WTC11 (cell line): ENCODE data around the gene SRSF10. TPM values are rescaled to one million over a fixed set of nuclear protein-coding genes. Genes with fewer than 3 reads are reported as not detected.
A peak's percentile ranks its signal among the peaks of the same experiment; 100 is the strongest.

Experiments used
- ATAC-seq: fragments of 200-7000 bp; cut with Tn5 transposase; 2 replicates; pipeline ENCODE4 v1.10.0; 2021; ENCODE audit warnings: mild to moderate bottlenecking, moderate library complexity
- CTCF ChIA-PET: fragments of 300-600 bp; sonication (Branson Sonifier 250); formaldehyde crosslinking; loops from one replicate; lab custom pipeline; 2021; ENCODE audit warnings: antibody characterized with exemption; lab: Charles Lee
- POLR2A ChIA-PET: fragments of 350-600 bp; sonication (Branson Sonifier 250); formaldehyde crosslinking; loops from one replicate; lab custom pipeline; 2021; ENCODE audit warnings: antibody characterized with exemption; lab: Charles Lee
- DNase-seq: peaks from one replicate; pipeline ENCODE4 v3.0.0; 2021; ENCODE audit warnings: low spot score
- H3K27ac Mint-ChIP-seq: 2 replicates; pipeline ENCODE4 v1.8.0; 2021; ENCODE audit warnings: mixed read lengths
- H3K27me3 Mint-ChIP-seq: 2 replicates; pipeline ENCODE4 v1.8.0; 2021; ENCODE audit warnings: low read depth, mild to moderate bottlenecking, moderate library complexity, mixed read lengths
- H3K36me3 Mint-ChIP-seq: 2 replicates; pipeline ENCODE4 v1.8.0; 2021; ENCODE audit warnings: mixed read lengths
- H3K4me1 Mint-ChIP-seq: 2 replicates; pipeline ENCODE4 v1.8.0; 2022; ENCODE audit warnings: mixed read lengths
- H3K4me3 Mint-ChIP-seq: 2 replicates; pipeline ENCODE4 v1.8.0; 2021; ENCODE audit warnings: mild to moderate bottlenecking, moderate library complexity, mixed read lengths
- H3K9me3 Mint-ChIP-seq: 2 replicates; pipeline ENCODE4 v1.8.0; 2021; ENCODE audit warnings: mixed read lengths
- ELF4 ChIP-seq: sonication (generic); formaldehyde crosslinking; IDR thresholded peaks from 2 replicates; pipeline ENCODE4 v1.8.1; 2022; ENCODE audit warnings: low read depth, mild to moderate bottlenecking, moderate library complexity, missing genetic modification reagents
- EMX1 ChIP-seq: fragments of 250-450 bp; sonication (Bioruptor Pico); IDR thresholded peaks from 2 replicates; pipeline ENCODE4 v1.8.0; 2021; ENCODE audit warnings: mild to moderate bottlenecking
- FOXP1 ChIP-seq: sonication (generic); formaldehyde crosslinking; IDR thresholded peaks from 2 replicates; pipeline ENCODE4 v1.8.0; 2022; ENCODE audit warnings: missing genetic modification reagents, mild to moderate bottlenecking, moderate library complexity, borderline replicate concordance
- JUN ChIP-seq: sonication (generic); formaldehyde crosslinking; IDR thresholded peaks from 2 replicates; pipeline ENCODE4 v1.8.0; 2023; ENCODE audit warnings: mild to moderate bottlenecking, missing genetic modification reagents
- KAT7 ChIP-seq: sonication (generic); formaldehyde crosslinking; IDR thresholded peaks from 2 replicates; pipeline ENCODE4 v1.8.1; 2023; ENCODE audit warnings: missing genetic modification reagents, mild to moderate bottlenecking, borderline replicate concordance
- SP1 ChIP-seq: sonication (generic); formaldehyde crosslinking; conservative IDR thresholded peaks from 2 replicates; pipeline ENCODE4 v1.8.1; 2022; ENCODE audit warnings: missing genetic modification reagents
- ZBTB43 ChIP-seq: sonication (generic); formaldehyde crosslinking; IDR thresholded peaks from 2 replicates; pipeline ENCODE4 v1.8.1; 2023; ENCODE audit warnings: mild to moderate bottlenecking, missing genetic modification reagents
- ZNF532 ChIP-seq: fragments of 250-450 bp; sonication (Bioruptor Pico); IDR thresholded peaks from 2 replicates; pipeline ENCODE4 v1.9.0; 2021; ENCODE audit warnings: mild to moderate bottlenecking, borderline replicate concordance
- total RNA-seq: library from RNA; stranded (reverse); gene quantifications from 3 replicates; pipeline ENCODE4 v1.2.3, GENCODE V29; 2021
- TF ChIP-seq, protein P1 (sequence below): sonication (generic); formaldehyde crosslinking; IDR thresholded peaks from 2 replicates; pipeline ENCODE4 v1.8.0; 2023; ENCODE audit warnings: missing genetic modification reagents, mild to moderate bottlenecking, borderline replicate concordance
- TF ChIP-seq, protein P2 (sequence below): sonication (generic); formaldehyde crosslinking; conservative IDR thresholded peaks from 2 replicates; pipeline ENCODE4 v1.8.1; 2022; ENCODE audit warnings: mild to moderate bottlenecking, missing genetic modification reagents
- TF ChIP-seq, protein P3 (sequence below): fragments of 250-450 bp; sonication (Bioruptor Pico); IDR thresholded peaks from 2 replicates; pipeline ENCODE4 v1.8.0; 2021; ENCODE audit warnings: mild to moderate bottlenecking
- TF ChIP-seq, protein P4 (sequence below): fragments of 250-450 bp; sonication (Bioruptor Pico); conservative IDR thresholded peaks from 2 replicates; pipeline ENCODE4 v1.9.0; 2021; ENCODE audit warnings: mild to moderate bottlenecking
- TF ChIP-seq, protein P5 (sequence below): sonication (generic); formaldehyde crosslinking; IDR thresholded peaks from 2 replicates; pipeline ENCODE4 v1.8.0; 2023; ENCODE audit warnings: missing genetic modification reagents

Gene SRSF10
- total RNA-seq, 1 experiment from 2014 or later = 163 TPM

DNA sequence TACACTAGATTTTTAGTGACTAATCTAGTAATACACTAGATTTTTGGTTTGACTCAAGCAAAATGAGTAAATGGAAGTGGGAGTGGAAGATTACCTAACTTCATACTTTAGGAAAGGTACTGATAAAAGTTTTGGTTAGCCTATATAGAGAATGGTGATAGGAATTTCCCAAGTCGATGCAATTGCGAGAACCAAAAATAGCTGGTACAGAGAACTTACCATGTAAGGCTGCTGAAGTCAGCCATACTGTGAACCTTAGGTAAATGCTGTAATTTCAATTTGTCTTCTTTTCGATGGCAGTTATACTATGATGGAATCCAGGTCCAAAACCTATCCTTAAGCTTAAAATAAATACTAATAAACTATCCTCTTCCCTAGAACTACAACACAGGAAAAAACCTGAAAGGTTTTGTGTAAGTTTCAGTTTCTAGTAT, 15.9 kb downstream of the SRSF10 start (continued):
- no peak for TF ChIP-seq SP1
- TF ChIP-seq, protein P1, sequence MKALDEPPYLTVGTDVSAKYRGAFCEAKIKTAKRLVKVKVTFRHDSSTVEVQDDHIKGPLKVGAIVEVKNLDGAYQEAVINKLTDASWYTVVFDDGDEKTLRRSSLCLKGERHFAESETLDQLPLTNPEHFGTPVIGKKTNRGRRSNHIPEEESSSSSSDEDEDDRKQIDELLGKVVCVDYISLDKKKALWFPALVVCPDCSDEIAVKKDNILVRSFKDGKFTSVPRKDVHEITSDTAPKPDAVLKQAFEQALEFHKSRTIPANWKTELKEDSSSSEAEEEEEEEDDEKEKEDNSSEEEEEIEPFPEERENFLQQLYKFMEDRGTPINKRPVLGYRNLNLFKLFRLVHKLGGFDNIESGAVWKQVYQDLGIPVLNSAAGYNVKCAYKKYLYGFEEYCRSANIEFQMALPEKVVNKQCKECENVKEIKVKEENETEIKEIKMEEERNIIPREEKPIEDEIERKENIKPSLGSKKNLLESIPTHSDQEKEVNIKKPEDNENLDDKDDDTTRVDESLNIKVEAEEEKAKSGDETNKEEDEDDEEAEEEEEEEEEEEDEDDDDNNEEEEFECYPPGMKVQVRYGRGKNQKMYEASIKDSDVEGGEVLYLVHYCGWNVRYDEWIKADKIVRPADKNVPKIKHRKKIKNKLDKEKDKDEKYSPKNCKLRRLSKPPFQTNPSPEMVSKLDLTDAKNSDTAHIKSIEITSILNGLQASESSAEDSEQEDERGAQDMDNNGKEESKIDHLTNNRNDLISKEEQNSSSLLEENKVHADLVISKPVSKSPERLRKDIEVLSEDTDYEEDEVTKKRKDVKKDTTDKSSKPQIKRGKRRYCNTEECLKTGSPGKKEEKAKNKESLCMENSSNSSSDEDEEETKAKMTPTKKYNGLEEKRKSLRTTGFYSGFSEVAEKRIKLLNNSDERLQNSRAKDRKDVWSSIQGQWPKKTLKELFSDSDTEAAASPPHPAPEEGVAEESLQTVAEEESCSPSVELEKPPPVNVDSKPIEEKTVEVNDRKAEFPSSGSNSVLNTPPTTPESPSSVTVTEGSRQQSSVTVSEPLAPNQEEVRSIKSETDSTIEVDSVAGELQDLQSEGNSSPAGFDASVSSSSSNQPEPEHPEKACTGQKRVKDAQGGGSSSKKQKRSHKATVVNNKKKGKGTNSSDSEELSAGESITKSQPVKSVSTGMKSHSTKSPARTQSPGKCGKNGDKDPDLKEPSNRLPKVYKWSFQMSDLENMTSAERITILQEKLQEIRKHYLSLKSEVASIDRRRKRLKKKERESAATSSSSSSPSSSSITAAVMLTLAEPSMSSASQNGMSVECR (CRISPR knock-in tag) = no peak
- TF ChIP-seq FOXP1 (CRISPR knock-in tag) = no peak
- no peak for TF ChIP-seq ELF4 (CRISPR knock-in tag)

DNA sequence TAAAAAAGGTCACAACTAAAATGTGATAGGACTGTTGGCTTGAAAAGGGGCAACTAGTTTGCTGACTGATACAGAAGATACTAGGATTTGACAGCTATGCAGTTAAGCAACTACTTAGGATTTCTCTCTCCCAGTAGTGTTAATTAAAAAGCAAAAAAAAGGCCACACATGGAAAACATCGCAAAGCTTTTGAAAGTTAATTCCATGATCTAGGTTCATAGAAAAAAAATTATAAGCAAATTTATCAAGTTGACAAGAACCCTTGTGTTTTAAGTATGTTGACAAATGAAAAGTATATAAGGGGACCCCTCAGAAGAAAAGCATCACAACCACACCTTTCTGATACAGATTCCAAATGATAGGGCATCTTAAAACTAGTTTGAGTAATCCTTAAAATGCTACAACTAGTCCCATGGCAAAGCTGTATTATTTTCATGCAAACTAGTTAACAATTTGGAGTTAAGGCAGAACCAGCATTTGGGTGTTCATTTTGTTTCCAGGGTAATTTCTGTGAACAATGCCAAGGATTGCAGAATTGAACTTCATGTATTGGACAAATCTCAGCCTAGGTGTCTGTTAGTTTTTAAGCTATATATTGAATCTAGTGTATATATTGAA, 16.4 kb downstream of the SRSF10 start:
- ChIA-PET POLR2A (interaction anchor here (0.6 to 1.5 kb wide), 2 partner anchors 9 to 11 kb away, joined by 3 read pairs; no protein-coding TSS in a partner anchor), CTCF (interaction anchor here (0.9 to 1.9 kb wide), 2 partner anchors 64 to 153 kb away, joined by 3 to 6 read pairs; no protein-coding TSS in a partner anchor)
- H3K27ac Mint-ChIP-seq = peak overlapping the region; percentile 81
- H3K36me3 Mint-ChIP-seq = peaks cover 43% of the 10 kb centered on the region
- TF ChIP-seq, protein P2, sequence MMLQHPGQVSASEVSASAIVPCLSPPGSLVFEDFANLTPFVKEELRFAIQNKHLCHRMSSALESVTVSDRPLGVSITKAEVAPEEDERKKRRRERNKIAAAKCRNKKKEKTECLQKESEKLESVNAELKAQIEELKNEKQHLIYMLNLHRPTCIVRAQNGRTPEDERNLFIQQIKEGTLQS = no peak
- TF ChIP-seq KAT7 (CRISPR knock-in tag) (no peak), ZBTB43 (CRISPR knock-in tag) (no peak), ZNF532 (CRISPR knock-in tag) (0 out of 2 replicates have a peak, but pooled peaks have one; percentile 54), JUN (no peak), EMX1 (peak; percentile 82; the same call in 1 of the 2 replicates)
- TF ChIP-seq, protein P3, sequence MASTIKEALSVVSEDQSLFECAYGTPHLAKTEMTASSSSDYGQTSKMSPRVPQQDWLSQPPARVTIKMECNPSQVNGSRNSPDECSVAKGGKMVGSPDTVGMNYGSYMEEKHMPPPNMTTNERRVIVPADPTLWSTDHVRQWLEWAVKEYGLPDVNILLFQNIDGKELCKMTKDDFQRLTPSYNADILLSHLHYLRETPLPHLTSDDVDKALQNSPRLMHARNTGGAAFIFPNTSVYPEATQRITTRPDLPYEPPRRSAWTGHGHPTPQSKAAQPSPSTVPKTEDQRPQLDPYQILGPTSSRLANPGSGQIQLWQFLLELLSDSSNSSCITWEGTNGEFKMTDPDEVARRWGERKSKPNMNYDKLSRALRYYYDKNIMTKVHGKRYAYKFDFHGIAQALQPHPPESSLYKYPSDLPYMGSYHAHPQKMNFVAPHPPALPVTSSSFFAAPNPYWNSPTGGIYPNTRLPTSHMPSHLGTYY (CRISPR knock-in tag) = peak; percentile 31; the same call in 1 of the 2 replicates
- TF ChIP-seq, protein P4, sequence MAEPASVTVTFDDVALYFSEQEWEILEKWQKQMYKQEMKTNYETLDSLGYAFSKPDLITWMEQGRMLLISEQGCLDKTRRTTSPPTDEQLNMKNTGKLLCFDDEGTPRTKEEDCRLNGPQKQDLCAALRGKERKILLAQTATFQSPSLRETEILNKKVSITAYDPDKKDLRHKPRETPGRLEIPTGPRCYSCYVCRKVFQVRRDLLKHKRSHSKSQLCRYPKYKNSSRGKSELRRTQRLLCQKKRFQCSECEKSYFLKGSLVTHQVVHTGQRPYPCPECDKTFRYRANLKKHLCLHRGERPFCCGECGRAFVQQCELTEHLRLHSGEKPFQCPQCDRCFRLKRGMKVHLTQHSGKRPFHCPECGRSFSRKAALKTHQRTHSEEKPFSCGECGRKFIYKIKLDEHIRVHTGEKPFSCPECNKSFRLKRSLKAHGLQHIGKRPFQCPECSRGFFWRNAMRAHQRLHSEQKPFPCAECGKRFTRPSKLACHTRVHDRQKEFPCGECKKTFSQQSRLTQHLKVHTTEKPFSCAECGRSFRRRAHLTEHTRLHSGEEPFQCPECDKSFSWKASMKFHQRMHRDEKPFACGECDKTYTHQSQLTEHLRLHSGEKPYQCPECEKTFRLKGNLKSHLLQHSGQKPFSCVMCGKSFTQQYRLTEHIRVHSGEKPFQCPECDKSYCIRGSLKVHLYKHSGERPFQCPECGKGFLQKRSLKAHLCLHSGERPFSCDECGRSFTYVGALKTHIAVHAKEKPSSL (CRISPR knock-in tag) = peak; percentile 90
- TF ChIP-seq, protein P5, sequence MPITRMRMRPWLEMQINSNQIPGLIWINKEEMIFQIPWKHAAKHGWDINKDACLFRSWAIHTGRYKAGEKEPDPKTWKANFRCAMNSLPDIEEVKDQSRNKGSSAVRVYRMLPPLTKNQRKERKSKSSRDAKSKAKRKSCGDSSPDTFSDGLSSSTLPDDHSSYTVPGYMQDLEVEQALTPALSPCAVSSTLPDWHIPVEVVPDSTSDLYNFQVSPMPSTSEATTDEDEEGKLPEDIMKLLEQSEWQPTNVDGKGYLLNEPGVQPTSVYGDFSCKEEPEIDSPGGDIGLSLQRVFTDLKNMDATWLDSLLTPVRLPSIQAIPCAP (CRISPR knock-in tag) = no peak
- H3K9me3 Mint-ChIP-seq = no peaks in the 10 kb centered on the region
- ATAC-seq (no peak), DNase-seq (no peak)
- no peaks in the 10 kb centered on the region for H3K27me3 Mint-ChIP-seq
- no peak overlapping the region for H3K4me3 Mint-ChIP-seq
- H3K4me1 Mint-ChIP-seq = peaks cover 16% of the 10 kb centered on the region
